NT2/D1 (cell line): ENCODE results near the gene HIPK3.

ENCODE experiments used
- DNase-seq: peaks from one replicate; pipeline ENCODE4 v3.0.0-alpha.2; 2011; ENCODE audit warnings: low read depth, low spot score
- H3K27me3 ChIP-seq: 2 replicates; pipeline ENCODE4 v1.6.0; 2011; ENCODE audit warnings: mild to moderate bottlenecking; ENCODE audit not compliant: insufficient read length, insufficient read depth
- H3K36me3 ChIP-seq: 2 replicates; pipeline ENCODE4 v1.6.1; 2011; ENCODE audit warnings: mild to moderate bottlenecking, low read length, mixed read lengths; ENCODE audit not compliant: insufficient read depth, insufficient read length
- H3K4me1 ChIP-seq: 2 replicates; pipeline ENCODE4 v1.5.1; 2011; ENCODE audit not compliant: insufficient read depth, insufficient read length
- H3K4me3 ChIP-seq: 2 replicates; pipeline ENCODE4 v1.5.1; 2011; ENCODE audit warnings: low read depth; ENCODE audit not compliant: insufficient read length
- H3K9ac ChIP-seq: 2 replicates; pipeline ENCODE4 v1.6.0; 2011; ENCODE audit warnings: low read depth; ENCODE audit not compliant: insufficient read length
- H3K9me3 ChIP-seq: 2 replicates; pipeline ENCODE4 v1.5.1; 2011; ENCODE audit warnings: mild to moderate bottlenecking, low read length; ENCODE audit not compliant: insufficient read depth
- SUZ12 ChIP-seq: IDR thresholded peaks from 2 replicates; pipeline ENCODE4 v1.6.1; 2011; ENCODE audit not compliant: insufficient read length, insufficient read depth; ENCODE audit errors: extremely low read depth
- YY1 ChIP-seq: IDR thresholded peaks from 2 replicates; pipeline ENCODE4 v1.6.1; 2011; ENCODE audit not compliant: insufficient read length, insufficient read depth
- ZNF274 ChIP-seq: IDR thresholded peaks from 2 replicates; pipeline ENCODE4 v1.6.1; 2011; ENCODE audit warnings: mild to moderate bottlenecking, low read depth, low read length

Gene HIPK3

DNA sequence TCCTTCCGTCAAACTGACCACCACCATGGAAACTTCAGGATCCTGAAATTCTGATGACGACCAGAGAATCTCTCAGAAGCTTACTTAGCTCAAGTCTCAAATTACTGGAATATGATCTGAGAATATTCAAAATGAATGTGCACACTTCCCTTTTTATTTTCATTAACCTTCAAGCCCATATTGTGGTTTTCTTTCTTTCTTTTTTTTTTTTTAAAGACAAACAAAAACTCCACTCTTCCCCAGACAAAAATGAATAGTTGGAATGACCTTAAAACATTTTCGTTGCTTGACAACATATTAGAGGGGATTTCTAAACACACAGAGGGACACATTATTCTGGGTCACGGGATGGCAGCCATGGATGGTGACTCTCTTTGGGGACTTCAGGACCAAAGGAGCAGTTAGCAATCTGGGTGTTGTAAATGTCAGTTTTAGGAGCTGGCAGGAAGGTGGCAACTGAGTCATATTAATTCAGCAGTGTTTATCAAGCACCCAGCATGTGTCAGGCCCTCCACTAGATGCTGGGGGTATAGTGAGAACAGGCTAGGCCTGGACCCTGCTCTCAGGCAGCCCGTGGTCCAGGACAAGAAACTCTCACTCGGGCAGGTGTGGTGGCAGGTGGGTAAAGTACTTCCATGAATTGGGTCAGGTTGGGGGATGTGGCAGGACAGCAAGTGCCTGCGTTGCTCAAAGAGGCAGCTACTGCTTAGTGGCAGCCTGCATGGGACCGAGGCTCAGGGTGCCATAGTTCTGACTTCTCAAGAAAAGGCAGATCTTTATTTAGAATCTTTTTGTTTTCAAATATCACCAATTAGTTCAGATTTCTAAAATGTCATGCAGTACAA is 126.1 kb downstream of the HIPK3 start:
- DNase-seq: no peak
- Histone ChIP-seq H3K27me3 (peaks cover 14% of the 10 kb centered on the region), H3K9me3 (peaks cover 14% of the 10 kb centered on the region), H3K4me1 (no peaks in the 10 kb centered on the region), H3K9ac (no peak overlapping the region), H3K4me3 (no peak overlapping the region), H3K36me3 (no peaks in the 10 kb centered on the region)
- TF ChIP-seq ZNF274 (no peak), YY1 (no peak), SUZ12 (no peak)

DNA sequence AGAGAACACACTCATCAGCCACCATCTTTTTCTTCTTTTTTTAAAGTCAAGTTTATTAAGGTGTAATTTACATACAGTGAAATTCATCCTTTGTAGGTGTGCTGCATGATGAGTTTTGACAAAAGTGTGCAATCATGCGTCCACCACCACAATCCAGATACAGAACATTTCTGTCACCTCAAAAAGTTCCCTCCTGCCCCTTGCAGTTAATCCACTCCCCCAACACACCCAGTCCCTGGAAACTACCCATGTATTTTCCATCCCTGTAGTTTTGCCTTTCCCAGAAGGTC is 126.7 kb downstream of the HIPK3 start:
- no peak for DNase-seq
- H3K27me3 ChIP-seq: peaks cover 8% of the 10 kb centered on the region
- H3K9me3 ChIP-seq: peaks cover 14% of the 10 kb centered on the region
- no peak overlapping the region for H3K9ac ChIP-seq
- no peaks in the 10 kb centered on the region for H3K4me1 ChIP-seq
- no peaks in the 10 kb centered on the region for H3K36me3 ChIP-seq
- no peak for TF ChIP-seq ZNF274
- no peak overlapping the region for H3K4me3 ChIP-seq

DNA sequence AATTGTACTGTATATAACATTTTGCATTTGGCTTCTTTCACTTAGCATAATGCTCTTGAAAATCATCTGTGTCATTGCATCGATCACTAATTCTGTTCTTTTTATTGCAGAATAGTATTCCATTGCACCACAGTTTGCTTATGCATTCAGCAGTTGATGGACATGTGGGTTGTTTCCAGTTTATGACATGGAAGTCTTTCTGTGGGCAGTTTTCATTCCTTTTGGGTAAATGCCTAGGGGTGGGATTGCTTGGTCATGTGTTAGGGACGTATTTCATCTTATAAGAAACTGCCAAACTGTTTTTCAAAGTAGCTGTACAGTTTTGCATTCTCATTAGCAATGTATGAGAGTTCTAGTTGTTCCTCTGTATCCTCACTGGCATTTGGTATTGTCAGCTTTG is 127.0 kb downstream of the HIPK3 start:
- Histone ChIP-seq H3K27me3 (peaks cover 5% of the 10 kb centered on the region), H3K9me3 (peaks cover 14% of the 10 kb centered on the region), H3K4me1 (no peaks in the 10 kb centered on the region), H3K36me3 (no peaks in the 10 kb centered on the region), H3K9ac (no peak overlapping the region), H3K4me3 (no peak overlapping the region)
- no peak for DNase-seq
- TF ChIP-seq ZNF274: no peak
- no peak for TF ChIP-seq YY1
- no peak for TF ChIP-seq SUZ12

DNA sequence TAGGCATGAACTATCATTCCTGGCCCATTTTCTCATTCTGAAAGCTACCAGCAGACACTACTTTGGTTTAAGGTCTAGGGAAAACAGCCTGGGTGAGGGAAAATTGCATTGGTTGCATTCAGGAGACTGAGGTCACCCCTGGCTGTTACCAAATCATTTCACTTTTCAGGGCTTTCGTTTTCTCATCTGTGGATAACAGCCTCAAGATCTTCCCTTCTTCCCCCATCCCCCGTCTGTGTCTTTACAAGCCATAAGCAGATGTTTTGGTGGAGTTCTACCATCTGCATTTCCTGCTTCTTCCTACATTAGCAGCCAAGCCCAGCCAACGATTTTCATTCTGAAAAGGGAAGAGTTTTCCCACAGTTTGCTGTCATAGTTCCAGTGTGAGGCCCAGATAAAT is 130.4 kb downstream of the HIPK3 start:
- H3K9me3 ChIP-seq: peaks cover 11% of the 10 kb centered on the region
- H3K36me3 ChIP-seq: no peaks in the 10 kb centered on the region
- no peak overlapping the region for H3K9ac ChIP-seq
- no peaks in the 10 kb centered on the region for H3K4me1 ChIP-seq
- TF ChIP-seq ZNF274 (no peak), SUZ12 (no peak), YY1 (no peak)
- no peak overlapping the region for H3K4me3 ChIP-seq
- no peak for DNase-seq
- no peaks in the 10 kb centered on the region for H3K27me3 ChIP-seq

DNA sequence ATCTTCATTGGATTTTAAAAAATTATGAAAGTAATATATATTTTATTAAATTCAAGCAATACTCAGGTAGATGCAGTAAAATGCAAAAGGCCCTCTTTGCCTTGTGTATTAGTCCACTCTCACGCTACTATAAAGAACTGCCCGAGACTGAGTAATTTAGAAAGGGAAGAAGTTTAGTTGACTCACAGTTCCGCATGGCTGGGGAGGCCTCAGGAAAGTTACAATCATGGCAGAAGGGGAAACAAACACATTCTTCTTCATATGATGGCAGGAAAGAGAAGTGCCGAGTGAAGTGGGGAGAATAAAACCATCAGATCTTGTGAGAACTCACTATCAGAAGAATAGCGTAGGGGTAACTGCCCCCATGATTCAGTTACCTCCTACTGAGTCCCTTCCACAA is 130.8 kb downstream of the HIPK3 start:
- peaks cover 11% of the 10 kb centered on the region for H3K9me3 ChIP-seq
- H3K4me1 ChIP-seq: no peaks in the 10 kb centered on the region
- H3K4me3 ChIP-seq: no peak overlapping the region
- no peak for TF ChIP-seq SUZ12
- TF ChIP-seq YY1: no peak
- no peaks in the 10 kb centered on the region for H3K36me3 ChIP-seq
- no peaks in the 10 kb centered on the region for H3K27me3 ChIP-seq
- DNase-seq: no peak
- no peak overlapping the region for H3K9ac ChIP-seq

DNA sequence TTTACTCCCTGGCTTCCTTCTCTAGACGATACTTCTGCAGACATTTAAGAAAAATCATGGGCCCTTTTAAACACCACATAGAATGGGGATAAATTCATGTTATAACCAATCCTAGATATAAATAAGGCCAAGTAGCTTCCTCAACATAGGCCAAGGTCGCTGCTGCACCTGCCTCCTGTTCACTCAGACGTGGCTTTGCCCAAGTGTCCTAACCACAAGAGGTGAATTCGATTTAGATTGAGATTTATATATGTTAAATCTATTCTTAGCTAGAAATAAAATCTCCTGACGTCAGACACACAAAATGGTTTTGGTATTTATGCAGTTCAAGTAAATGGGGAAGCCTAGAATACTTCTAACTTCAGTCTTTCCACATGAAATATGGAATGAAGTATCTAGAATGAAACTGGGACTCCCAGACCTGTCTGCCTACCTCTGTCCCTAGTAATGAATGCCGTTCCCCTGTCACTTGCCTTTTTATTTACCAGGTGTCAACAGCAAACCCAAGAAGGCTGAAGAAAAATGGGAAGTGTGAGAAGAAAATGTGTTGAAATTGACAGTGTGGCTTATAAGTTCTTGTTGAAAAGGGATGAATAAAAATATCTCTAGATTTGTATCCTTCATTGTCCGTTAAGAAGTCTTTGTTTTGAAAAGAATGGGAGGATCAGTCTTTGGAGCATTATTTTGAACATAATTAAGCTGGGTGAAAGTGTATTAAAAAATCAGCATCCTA is 131.8 kb downstream of the HIPK3 start:
- Histone ChIP-seq H3K4me3 (no peak overlapping the region), H3K9ac (no peak overlapping the region), H3K4me1 (no peaks in the 10 kb centered on the region), H3K36me3 (no peaks in the 10 kb centered on the region), H3K27me3 (no peaks in the 10 kb centered on the region), H3K9me3 (peaks cover 11% of the 10 kb centered on the region)
- no peak for DNase-seq
- TF ChIP-seq SUZ12: no peak
- TF ChIP-seq YY1: no peak
- TF ChIP-seq ZNF274: no peak

DNA sequence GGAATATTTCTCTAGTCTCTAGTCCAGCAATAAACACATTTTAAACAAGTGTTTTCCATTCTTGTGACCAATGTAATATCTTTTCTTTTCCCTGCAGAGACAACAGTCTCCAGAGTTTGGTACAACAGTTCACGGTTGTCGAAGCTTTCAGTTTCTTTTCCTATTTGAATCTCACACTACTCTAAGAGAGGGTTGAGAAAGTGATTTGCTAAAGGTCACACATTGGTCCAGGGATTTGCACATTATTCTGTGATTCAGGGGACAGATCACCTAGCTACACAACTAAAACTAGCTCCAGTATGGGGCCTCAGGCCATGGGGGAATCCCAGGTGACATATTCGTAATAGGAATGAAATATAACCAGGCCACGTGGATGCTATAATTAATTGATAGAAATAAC is 132.5 kb downstream of the HIPK3 start:
- Histone ChIP-seq H3K27me3 (no peaks in the 10 kb centered on the region), H3K9me3 (peaks cover 11% of the 10 kb centered on the region), H3K9ac (no peak overlapping the region), H3K4me1 (no peaks in the 10 kb centered on the region), H3K4me3 (no peak overlapping the region), H3K36me3 (no peaks in the 10 kb centered on the region)
- TF ChIP-seq ZNF274 (no peak), SUZ12 (no peak), YY1 (no peak)
- no peak for DNase-seq
